ENCODE results near the gene CASP10. TPM values are rescaled to one million over a fixed set of nuclear protein-coding genes. Genes with fewer than 3 reads are reported as not detected.

Gene CASP10
- total and polyA plus RNA-seq, 2 of the 13 experiments (the other 11 are each of a cell fraction or from before 2014, with no cell fraction given), result 22.2 to 23.8 TPM

- DNase-seq (ENCODE audit: low spot score), result peak; percentile 39
- intact Hi-C loops (cut with micrococcal nuclease; ENCODE audit: unreplicated experiment), result no loop called here
- Histone ChIP-seq H3K9me3 (ENCODE audit: low read length) (no peaks in the 10 kb centered on the region), H3K27ac (ENCODE audit: extremely low read length, insufficient read depth, low read length) (peak overlapping the region; percentile 91), H3K4me2 (ENCODE audit: low read depth, low read length) (no peak overlapping the region), H3K4me1 (ENCODE audit: insufficient read depth, low read length) (peaks cover 39% of the 10 kb centered on the region), H2AFZ (ENCODE audit: low read length) (no peak overlapping the region), H4K20me1 (ENCODE audit: insufficient read depth, low read length) (no peaks in the 10 kb centered on the region), H3K36me3 (replicated peaks in 1 of 2; ENCODE audit: control insufficient read depth in 1 of 2, insufficient read depth in 2 of 2, low read length in 2 of 2) (peaks cover 8 to 45% of the 10 kb centered on the region in 2 experiments; a peak in 4 of 5 replicates), H3K79me2 (ENCODE audit: insufficient read depth, low read length) (peaks cover 3% of the 10 kb centered on the region), H3K9ac (ENCODE audit: insufficient read depth, low read depth, low read length) (no peak overlapping the region), H3K27me3 (ENCODE audit: control insufficient read depth in 1 of 2, insufficient read depth in 2 of 2, low read length in 2 of 2) (no peaks in the 10 kb centered on the region), H3K4me3 (replicated peaks in 1 of 3; ENCODE audit: insufficient read depth in 1 of 3, low read depth in 2 of 3, low read length in 3 of 3) (no peak overlapping the region)
- TF ChIP-seq TBX3 (IDR thresholded peaks at IDR 0.05; ENCODE audit: borderline replicate concordance) (no peak), FOSL2 (CRISPR knock-in tag; IDR thresholded peaks at IDR 0.05) (peak; percentile 65), KLF12 (CRISPR knock-in tag; IDR thresholded peaks at IDR 0.05; ENCODE audit: borderline replicate concordance) (no peak), ZNF24 (IDR thresholded peaks at IDR 0.05) (0 out of 2 replicates have a peak, but pooled peaks have one; percentile 29), ZNF780A (CRISPR knock-in tag; IDR thresholded peaks at IDR 0.05) (no peak), POLR2AphosphoS5 (IDR thresholded peaks at IDR 0.05; ENCODE audit: low read depth, low read length) (no peak)
- BruUV-seq (replicated peaks), result TSS peak; percentile 6
- no peak for ATAC-seq
- FAIRE-seq, result no peak
- WGBS (ENCODE audit: low lambda C conversion rate), result 77% methylated on average over 8 of the region's 8 CpGs
- in situ Hi-C loops (cut with HindIII; ENCODE audit: extremely low pct_ligation_motif_present, low pct_unique_long_range_greater_than_20kb), result no loop called here
- CTCF ChIA-PET (ENCODE audit: low intra/inter-chr PET ratio, low total read pairs), result no interaction called here
- POLR2A ChIA-PET, result interaction anchor here (0.7 to 5.7 kb wide), 5 partner anchors 31 to 287 kb away, joined by 3 to 75 read pairs (median 3); partner anchors contain the start of genes CASP10, CFLAR, CLK1 and NIF3L1
Measured at GRCh38 chr2:201151127-201151981, 31.6 kb upstream of the CASP10 start.

GRCh38 chr2:201152517-201152916 lies 30.4 kb upstream of the CASP10 start:
- intact Hi-C loops (cut with micrococcal nuclease; ENCODE audit: unreplicated experiment), result no loop called here
- no peak for ATAC-seq
- H3K36me3 ChIP-seq (replicated peaks in 1 of 2; ENCODE audit: control insufficient read depth in 1 of 2, insufficient read depth in 2 of 2, low read length in 2 of 2), result peaks cover 12 to 53% of the 10 kb centered on the region in 2 experiments; a peak in 4 of 5 replicates
- TF ChIP-seq PHF21A (CRISPR knock-in tag; IDR thresholded peaks at IDR 0.05) (no peak), BORCS8-MEF2B (CRISPR knock-in tag; IDR thresholded peaks at IDR 0.05) (no peak), TERF1 (CRISPR knock-in tag; IDR thresholded peaks at IDR 0.05) (no peak), ZMYM3 (CRISPR knock-in tag; IDR thresholded peaks at IDR 0.05) (no peak), IRF2 (CRISPR knock-in tag; IDR thresholded peaks at IDR 0.05) (no peak), SNRNP70 (IDR thresholded peaks at IDR 0.05; ENCODE audit: low read depth, low read length) (no peak)

More at GRCh38 chr2:201152517-201152916, 30.4 kb upstream of the CASP10 start:
- in situ Hi-C loops (cut with HindIII; ENCODE audit: extremely low pct_ligation_motif_present, low pct_unique_long_range_greater_than_20kb), result no loop called here
- H3K9me3 ChIP-seq (ENCODE audit: low read length), result no peaks in the 10 kb centered on the region
- WGBS (ENCODE audit: low lambda C conversion rate), result 100% methylated on average over 1 of the region's 1 CpG
- DNase-seq (ENCODE audit: low spot score) (no peak), FAIRE-seq (no peak)
- ChIA-PET CTCF (ENCODE audit: low intra/inter-chr PET ratio, low total read pairs) (no interaction called here), POLR2A (interaction anchor here (0.6 to 5.7 kb wide), 5 partner anchors 19 to 288 kb away, joined by 3 to 75 read pairs (median 3); partner anchors contain the start of genes CFLAR, CLK1 and NIF3L1)
- H4K20me1 ChIP-seq (ENCODE audit: insufficient read depth, low read length), result no peaks in the 10 kb centered on the region
- H3K9ac ChIP-seq (ENCODE audit: insufficient read depth, low read depth, low read length), result no peak overlapping the region
- H3K27me3 ChIP-seq (ENCODE audit: control insufficient read depth in 1 of 2, insufficient read depth in 2 of 2, low read length in 2 of 2), result no peaks in the 10 kb centered on the region
- peaks cover 39% of the 10 kb centered on the region for H3K4me1 ChIP-seq (ENCODE audit: insufficient read depth, low read length)
- peaks cover 3% of the 10 kb centered on the region for H3K79me2 ChIP-seq (ENCODE audit: insufficient read depth, low read length)
- no TSS peak for BruUV-seq (replicated peaks)
- no peak overlapping the region for H3K4me2 ChIP-seq (ENCODE audit: low read depth, low read length)
- no peak overlapping the region for H2AFZ ChIP-seq (ENCODE audit: low read length)
- H3K27ac ChIP-seq (ENCODE audit: extremely low read length, insufficient read depth, low read length), result no peak overlapping the region
- no peak overlapping the region for H3K4me3 ChIP-seq (replicated peaks in 1 of 3; ENCODE audit: insufficient read depth in 1 of 3, low read depth in 2 of 3, low read length in 3 of 3)

Measured in HepG2 (cell line).